ENCODE data around the gene GALR3.

Gene GALR3

GRCh38 chr22:37803639-37804351 is 19.4 kb upstream of the GALR3 start:
- no peak for DNase-seq

- DNase-seq: no peak
Measured at GRCh38 chr22:37804352-37804880, 18.8 kb upstream of the GALR3 start.

- peak; percentile 62 for DNase-seq
Measured at GRCh38 chr22:37804881-37805809, 18.0 kb upstream of the GALR3 start.

- no peak for DNase-seq
Measured at GRCh38 chr22:37805810-37806277, 17.3 kb upstream of the GALR3 start.

GRCh38 chr22:37806409-37807333 is 16.5 kb upstream of the GALR3 start:
- no peak for DNase-seq

GRCh38 chr22:37807410-37808293 is 15.5 kb upstream of the GALR3 start, which contains the start of gene GCAT:
TSS of gene GCAT (plus strand) at chr22:37807934. CDS start at chr22:37807968, 34 bp downstream.
- peak; percentile 93 for DNase-seq

GRCh38 chr22:37808294-37808657 is 14.9 kb upstream of the GALR3 start:
- DNase-seq: no peak

GRCh38 chr22:37809672-37810333 is 13.4 kb upstream of the GALR3 start:
- no peak for DNase-seq

GRCh38 chr22:37811867-37812266 is 11.3 kb upstream of the GALR3 start:
- no peak for DNase-seq

GRCh38 chr22:37812869-37813678 is 10.1 kb upstream of the GALR3 start:
- DNase-seq: no peak

- no peak for DNase-seq
Measured at GRCh38 chr22:37815593-37815992, 7.6 kb upstream of the GALR3 start.

- DNase-seq: no peak
Measured at GRCh38 chr22:37816543-37817180, 6.5 kb upstream of the GALR3 start.

GRCh38 chr22:37817705-37818408 is 5.3 kb upstream of the GALR3 start:
- peak; percentile 47 for DNase-seq

GRCh38 chr22:37818409-37819104 is 4.6 kb upstream of the GALR3 start:
- peak; percentile 38 for DNase-seq

- no peak for DNase-seq
Measured at GRCh38 chr22:37819105-37819433, 4.1 kb upstream of the GALR3 start.

GRCh38 chr22:37820350-37820749 is 2.8 kb upstream of the GALR3 start:
- DNase-seq: no peak

GRCh38 chr22:37822079-37822833 is 926 bp upstream of the GALR3 start:
- no peak for DNase-seq
